Pancreas (tissue), 10 donors: ENCODE measurements around the gene PCSK6. TPM values are rescaled to one million over a fixed set of nuclear protein-coding genes. Genes with fewer than 3 reads are reported as not detected.

Experiments
- ATAC-seq, 4 donors: fragments of 200-7000 bp; cut with Tn5 transposase; one replicate each; pipeline versions ENCODE4 v1.8.0 to v1.9.1; 2020; ENCODE audit warnings: mild to moderate bottlenecking in 4 of 4, moderate library complexity in 4 of 4
- DNase-seq, 6 donors: peaks; one replicate each; pipeline ENCODE4 v3.0.0-alpha.2; 2020
- FAIRE-seq: peaks from 2 replicates; lab custom pipeline; 2012; peaks lifted over from hg19 to GRCh38; lab: Jason Lieb, UNC
- H3K27ac ChIP-seq, 4 donors: fragments of 200-600 bp; sonication (generic); 1 replicate in 3 of 4; 2 replicates in 1 of 4; pipeline versions ENCODE4 v1.5.0 to v1.8.0; 2020
- H3K27me3 ChIP-seq, 4 donors: fragments of 200-600 bp; one replicate each; pipeline ENCODE4 v1.8.0; 2021
- H3K36me3 ChIP-seq, 3 donors: fragments of 200-600 bp; sonication (generic) in 1 of 3; one replicate each; pipeline versions ENCODE4 v1.5.0 to v1.8.0; 2020 to 2021
- H3K4me1 ChIP-seq, 3 donors: fragments of 200-600 bp; one replicate each; pipeline ENCODE4 v1.8.0; 2021
- H3K4me3 ChIP-seq, 4 donors: fragments of 200-600 bp; sonication (generic) in 2 of 4; one replicate each; pipeline versions ENCODE4 v1.5.0 to v1.8.0; 2020 to 2021
- H3K9me3 ChIP-seq, 4 donors: fragments of 200-600 bp; one replicate each; pipeline ENCODE4 v1.8.0; 2021
- WGBS, 2 donors: extraction: QIAGEN DNeasy Blood & Tissue Kit; methylation state at CpG; one replicate each; pipeline ENCODE4 v1.1.7; 2013; 5-methylcytosine and 5-hydroxymethylcytosine counted together
- intact Hi-C, 3 donors: fragments of 100-400 bp; cut with DNase I; formaldehyde crosslinking; loops; one replicate each; pipeline versions ENCODE4 v1.11.1 to v1.14.2; 2022
- polyA plus RNA-seq, 2 donors: library from polyadenylated mRNA; stranded (reverse); fragments of 200-250 nt; gene quantifications; one replicate each; pipeline ENCODE4 v1.2.3, GENCODE V29; 2013
- total RNA-seq, 6 donors: library from RNA; stranded (reverse); fragmentation: NEBNext Ultra II Directional in 4 of 6; extraction: Animal tissue kit (Norgen Biotek cat#: 25700) in 4 of 6; gene quantifications; one replicate each; pipeline versions ENCODE4 v1.2.1 to v1.2.4, GENCODE V29; 2021 to 2023
- TF ChIP-seq, protein P1 (sequence below), 4 donors: fragments of 200-600 bp; sonication (generic) in 3 of 4; IDR thresholded peaks; one replicate each; pipeline versions ENCODE4 v1.5.0 to v1.8.0; 2021; ENCODE audit warnings: antibody characterized with exemption in 4 of 4
- donor health status: healthy with polysubstance abuse.
- donor health status: DM: no; HTN: no; CAD: no; lungs with moderate emphysema.
- donor health status: DM: no; HTN: no; CAD: no.
- donor health status: control.
- donor health status: control.
- donor health status: Bipolar disorder and iron deficiency.
- donor health status: DM: yes; HTN: yes; CAD: no.
- donor health status: DM: no; HTN: no; CAD: no.
- donor health status: DM: no; HTN: no; CAD: no.
- donor health status: DM: yes; HTN: yes; CAD: no.

Gene PCSK6
- total and polyA plus RNA-seq, 8 donors = 0.87 to 4.5 (median 3.0) TPM

DNA sequence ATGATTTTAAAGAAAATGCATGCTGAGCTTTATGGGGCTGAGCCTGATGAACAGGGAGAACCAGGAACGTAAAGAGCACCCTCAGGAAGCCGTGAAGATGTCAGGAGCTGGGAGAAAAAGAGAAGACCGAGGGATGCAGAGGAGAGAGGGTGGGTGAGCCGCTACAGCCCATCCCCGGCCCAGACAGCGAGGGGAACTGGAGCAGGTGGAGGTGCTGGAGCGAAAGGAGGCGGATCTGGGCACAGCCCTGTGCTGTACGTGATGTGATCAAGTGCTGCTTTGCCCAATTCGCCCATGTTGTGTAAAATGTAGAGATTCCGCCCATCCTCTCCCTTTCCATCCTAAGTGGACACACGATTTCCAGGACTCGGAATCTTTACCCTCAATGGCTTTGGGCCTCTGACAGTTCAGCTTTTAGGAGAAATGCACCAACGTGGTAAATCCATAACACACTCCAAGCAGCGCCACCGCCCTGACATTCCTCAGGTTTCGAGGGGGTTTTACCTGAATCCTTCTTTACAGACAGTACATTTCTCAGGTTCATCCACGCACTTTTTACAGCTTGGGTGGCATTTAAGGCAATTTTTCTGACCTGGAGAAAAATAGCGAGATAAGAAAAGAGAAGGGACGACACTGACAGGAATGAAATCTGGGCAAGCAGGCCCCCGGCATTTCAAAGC is 167.4 kb downstream of the PCSK6 start:
- no peak for DNase-seq
- H3K9me3 ChIP-seq = no peaks in the 10 kb centered on the region
- no peaks in the 10 kb centered on the region for H3K36me3 ChIP-seq
- no peak overlapping the region for H3K27ac ChIP-seq
- FAIRE-seq = no peak
- TF ChIP-seq, protein P1, sequence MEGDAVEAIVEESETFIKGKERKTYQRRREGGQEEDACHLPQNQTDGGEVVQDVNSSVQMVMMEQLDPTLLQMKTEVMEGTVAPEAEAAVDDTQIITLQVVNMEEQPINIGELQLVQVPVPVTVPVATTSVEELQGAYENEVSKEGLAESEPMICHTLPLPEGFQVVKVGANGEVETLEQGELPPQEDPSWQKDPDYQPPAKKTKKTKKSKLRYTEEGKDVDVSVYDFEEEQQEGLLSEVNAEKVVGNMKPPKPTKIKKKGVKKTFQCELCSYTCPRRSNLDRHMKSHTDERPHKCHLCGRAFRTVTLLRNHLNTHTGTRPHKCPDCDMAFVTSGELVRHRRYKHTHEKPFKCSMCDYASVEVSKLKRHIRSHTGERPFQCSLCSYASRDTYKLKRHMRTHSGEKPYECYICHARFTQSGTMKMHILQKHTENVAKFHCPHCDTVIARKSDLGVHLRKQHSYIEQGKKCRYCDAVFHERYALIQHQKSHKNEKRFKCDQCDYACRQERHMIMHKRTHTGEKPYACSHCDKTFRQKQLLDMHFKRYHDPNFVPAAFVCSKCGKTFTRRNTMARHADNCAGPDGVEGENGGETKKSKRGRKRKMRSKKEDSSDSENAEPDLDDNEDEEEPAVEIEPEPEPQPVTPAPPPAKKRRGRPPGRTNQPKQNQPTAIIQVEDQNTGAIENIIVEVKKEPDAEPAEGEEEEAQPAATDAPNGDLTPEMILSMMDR (IDR thresholded peaks at IDR 0.05) = no peak
- intact Hi-C loops = no loop called here
- ATAC-seq = no peak
- H3K4me1 ChIP-seq = no peaks in the 10 kb centered on the region
- no peak overlapping the region for H3K4me3 ChIP-seq
- no peaks in the 10 kb centered on the region for H3K27me3 ChIP-seq
- WGBS, 2 donors = 88 to 91% methylated on average over 21 of the region's 21 CpGs

DNA sequence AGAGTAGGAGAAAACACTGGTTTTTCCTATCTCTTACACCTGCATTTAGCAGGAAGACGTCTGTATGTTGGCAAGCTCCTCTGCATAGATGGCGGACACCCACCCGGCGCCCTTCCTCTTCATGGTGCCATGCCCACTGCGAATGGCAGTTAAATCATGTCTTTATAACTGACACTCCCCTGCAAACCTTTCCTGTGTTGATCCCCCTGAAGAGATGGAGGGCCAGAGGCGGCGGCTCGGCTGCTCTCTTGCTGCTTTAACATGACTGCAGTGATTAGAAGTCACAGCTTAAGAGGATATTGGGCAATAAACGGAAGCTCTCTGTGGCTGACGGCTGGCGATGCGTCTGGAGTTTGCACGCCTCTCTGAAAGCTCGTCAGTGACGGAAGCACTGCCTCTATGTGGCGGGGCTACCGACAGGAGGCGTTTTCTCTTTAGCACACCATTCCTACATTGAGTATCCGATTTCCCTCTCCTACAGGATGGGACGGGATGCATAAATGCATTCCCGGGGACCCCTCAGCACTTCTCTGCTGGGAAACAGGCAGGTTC is 168.9 kb downstream of the PCSK6 start:
- TF ChIP-seq, protein P1 (IDR thresholded peaks at IDR 0.05) = no peak
- intact Hi-C loops = no loop called here
- Histone ChIP-seq H3K4me3 (no peak overlapping the region), H3K27me3 (no peaks in the 10 kb centered on the region), H3K27ac (no peak overlapping the region), H3K36me3 (no peaks in the 10 kb centered on the region), H3K4me1 (no peaks in the 10 kb centered on the region), H3K9me3 (no peaks in the 10 kb centered on the region)
- FAIRE-seq = no peak
- ATAC-seq = peak in 3 of 4 donors; percentile 47 to 74 (median 73)
- no peak for DNase-seq
- WGBS, 2 donors = 79% methylated on average over 21 of the region's 21 CpGs

DNA sequence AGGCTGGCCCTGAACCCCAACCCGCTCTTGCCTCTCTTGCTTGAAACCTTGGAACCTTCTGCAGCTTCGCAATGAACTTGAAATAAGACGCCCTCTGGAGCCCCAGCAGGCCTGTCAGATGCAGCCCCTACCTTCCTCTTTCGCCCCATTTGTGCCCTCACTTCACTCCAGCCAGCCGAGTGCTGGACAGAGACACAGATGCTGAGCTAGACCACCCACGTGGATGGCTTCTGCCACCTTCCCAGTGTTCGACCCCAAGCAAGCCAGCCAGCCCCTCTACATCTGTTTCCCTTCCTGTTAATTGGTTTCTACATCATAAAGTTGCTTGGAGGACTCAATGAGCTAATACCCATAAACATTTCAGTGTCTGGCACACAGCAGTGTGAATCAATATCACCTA is 170.7 kb downstream of the PCSK6 start:
- no peak for DNase-seq
- no peak for FAIRE-seq
- TF ChIP-seq, protein P1 (IDR thresholded peaks at IDR 0.05) = no peak
- H3K27ac ChIP-seq = no peak overlapping the region
- H3K9me3 ChIP-seq = no peaks in the 10 kb centered on the region
- no peaks in the 10 kb centered on the region for H3K4me1 ChIP-seq
- H3K27me3 ChIP-seq = no peaks in the 10 kb centered on the region
- no peak overlapping the region for H3K4me3 ChIP-seq
- no peaks in the 10 kb centered on the region for H3K36me3 ChIP-seq
- intact Hi-C loops = no loop called here
- 68 to 83% methylated on average over 7 of the region's 7 CpGs for WGBS, 2 donors
- no peak for ATAC-seq

DNA sequence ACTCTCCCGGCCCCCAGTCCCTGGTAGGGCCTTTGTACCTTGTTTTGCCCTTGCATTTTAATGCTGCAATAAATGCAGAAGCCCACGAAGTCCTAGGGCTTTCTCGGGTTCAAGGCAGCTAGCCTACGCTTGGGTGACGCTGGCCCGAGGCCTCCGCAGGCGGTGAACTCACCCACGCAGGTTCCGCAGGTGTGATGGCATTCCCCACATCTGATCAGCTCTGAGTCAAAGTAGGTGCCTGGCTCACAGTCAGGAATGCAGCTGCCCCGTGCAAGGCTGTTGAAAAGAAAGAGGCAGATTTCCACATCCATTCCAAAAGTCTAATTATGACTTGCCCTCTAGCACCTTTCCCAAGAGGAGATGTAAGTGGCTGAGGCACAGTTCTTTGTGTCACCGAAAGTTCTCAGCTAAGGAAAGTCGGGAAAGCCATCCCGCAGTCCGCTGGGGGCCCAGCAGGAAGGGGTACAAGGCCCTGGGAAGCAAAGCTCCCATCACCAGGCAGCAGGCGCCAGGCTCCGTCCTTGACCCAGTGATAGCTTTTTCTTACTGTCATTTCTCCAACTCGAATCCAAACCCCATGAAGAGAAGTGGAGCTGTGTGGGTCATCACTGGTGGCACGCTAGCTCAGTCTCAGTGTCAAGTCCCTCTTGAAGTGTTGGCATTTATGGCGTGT is 171.2 kb downstream of the PCSK6 start:
- no peak overlapping the region for H3K4me3 ChIP-seq
- DNase-seq (no peak), FAIRE-seq (no peak), ATAC-seq (no peak)
- intact Hi-C loops = no loop called here
- 84 to 88% methylated on average over 20 of the region's 20 CpGs for WGBS, 2 donors
- H3K4me1 ChIP-seq = no peaks in the 10 kb centered on the region
- no peaks in the 10 kb centered on the region for H3K36me3 ChIP-seq
- no peak overlapping the region for H3K27ac ChIP-seq
- H3K9me3 ChIP-seq = no peaks in the 10 kb centered on the region
- TF ChIP-seq, protein P1 (IDR thresholded peaks at IDR 0.05) = no peak
- H3K27me3 ChIP-seq = no peaks in the 10 kb centered on the region
